SK-N-SH (cell line): Measurements from ENCODE around the gene ZDHHC11. TPM values are rescaled to one million over a fixed set of nuclear protein-coding genes. Genes with fewer than 3 reads are reported as not detected.
"Not testable (repeated sequence)": the region's sequence is repeated elsewhere in the genome, so short reads cannot be mapped to it uniquely, and the experiment has no call there.

ENCODE experiments used
- CTCF ChIA-PET: fragments of 300-600, 350-600 bp; formaldehyde crosslinking; extraction: SDS; loops from one replicate; lab custom pipeline; 2021; lab: Yijun Ruan, JAX
- POLR2A ChIA-PET: fragments of 350-600 bp; sonication (Branson Sonifier 250); formaldehyde crosslinking; extraction: SDS; loops from one replicate; lab custom pipeline; 2020; ENCODE audit warnings: antibody characterized with exemption, inconsistent platforms; lab: Yijun Ruan, JAX
- DNase-seq: peaks from one replicate; pipeline ENCODE4 v3.0.0; 2012
- H2AFZ ChIP-seq: fragments of 200-600 bp; sonication (generic); 2 replicates; pipeline ENCODE4 v1.8.1; 2016; ENCODE audit warnings: antibody characterized with exemption, mild to moderate bottlenecking, low read depth
- H3F3A ChIP-seq: fragments of 200-600 bp; sonication (generic); replicated peaks from 2 replicates; pipeline ENCODE3; 2016; ENCODE audit warnings: antibody characterized with exemption, mild to moderate bottlenecking; ENCODE audit not compliant: insufficient read depth
- H3K27ac ChIP-seq, 2 experiments: fragments of 200-500 bp in 1 of 2; fragments of 200-600 bp in 1 of 2; sonication (Bioruptor generic) in 1 of 2; sonication (generic), shearing (Covaris generic) in 1 of 2; 2 replicates each; pipeline versions ENCODE4 v1.5.1 to v1.6.1; 2014 to 2016; ENCODE audit warnings: low read depth in 2 of 2, inconsistent platforms in 1 of 2, low read length in 1 of 2, mild to moderate bottlenecking in 1 of 2, mixed read lengths in 1 of 2
- H3K27me3 ChIP-seq: fragments of 200-600 bp; sonication (generic), shearing (Covaris generic); 2 replicates; pipeline ENCODE4 v1.6.1; 2016; ENCODE audit warnings: mixed run types; ENCODE audit not compliant: insufficient read depth
- H3K36me3 ChIP-seq, 2 experiments: fragments of 200-500 bp in 1 of 2; fragments of 200-600 bp in 1 of 2; sonication (Bioruptor generic) in 1 of 2; sonication (generic) in 1 of 2; replicated peaks in 1 of 2; 2 replicates each; pipeline versions ENCODE3 to v1.5.1; 2014 to 2016; ENCODE audit warnings: low read length in 1 of 2, mild to moderate bottlenecking in 1 of 2; ENCODE audit not compliant: insufficient read depth in 2 of 2, control insufficient read depth in 1 of 2
- H3K4me1 ChIP-seq, 2 experiments: fragments of 200-500 bp in 1 of 2; fragments of 200-600 bp in 1 of 2; sonication (Bioruptor generic) in 1 of 2; sonication (generic), shearing (Covaris generic) in 1 of 2; 2 replicates each; pipeline versions ENCODE4 v1.5.1 to v1.6.1; 2014 to 2016; ENCODE audit warnings: low read depth in 1 of 2, low read length in 1 of 2, mixed run types in 1 of 2; ENCODE audit not compliant: insufficient read depth in 2 of 2, control insufficient read depth in 1 of 2
- H3K4me2 ChIP-seq: fragments of 200-600 bp; sonication (generic), shearing (Covaris generic); 2 replicates; pipeline ENCODE4 v1.6.1; 2017; ENCODE audit warnings: mixed run types
- H3K4me3 ChIP-seq, 2 experiments: fragments of 200-500 bp in 1 of 2; fragments of 200-600 bp in 1 of 2; sonication (Bioruptor generic) in 1 of 2; sonication (generic), shearing (Covaris generic) in 1 of 2; 2 replicates each; pipeline versions ENCODE4 v1.5.1 to v1.8.1; 2014 to 2016; ENCODE audit warnings: low read depth in 2 of 2, inconsistent platforms in 1 of 2, low read length in 1 of 2, mild to moderate bottlenecking in 1 of 2, mixed read lengths in 1 of 2, moderate library complexity in 1 of 2
- H3K79me2 ChIP-seq: fragments of 200-600 bp; sonication (generic); 2 replicates; pipeline ENCODE4 v1.8.1; 2017; ENCODE audit warnings: mild to moderate bottlenecking; ENCODE audit not compliant: insufficient read depth
- H3K9ac ChIP-seq: fragments of 200-600 bp; sonication (generic); 2 replicates; pipeline ENCODE4 v1.6.1; 2017; ENCODE audit warnings: mixed run types
- H3K9me2 ChIP-seq: fragments of 200-600 bp; sonication (generic); 2 replicates; pipeline ENCODE4 v1.6.1; 2017; ENCODE audit warnings: mixed run types
- H3K9me3 ChIP-seq: fragments of 200-600 bp; sonication (generic); 2 replicates; pipeline ENCODE4 v1.6.1; 2017; ENCODE audit warnings: mixed run types, mild to moderate bottlenecking, moderate library complexity
- H4K20me1 ChIP-seq: fragments of 200-600 bp; sonication (generic); 2 replicates; pipeline ENCODE4 v1.6.1; 2017; ENCODE audit warnings: mild to moderate bottlenecking, mixed run types; ENCODE audit not compliant: insufficient read depth
- RAD21 ChIP-seq: IDR thresholded peaks from 2 replicates; pipeline ENCODE4 v1.6.1; 2012; ENCODE audit warnings: mild to moderate bottlenecking, low read length
- WGBS: methylation state at CpG from one replicate; pipeline ENCODE4 v1.1.6; 2017; ENCODE audit warnings: low lambda C conversion rate; 5-methylcytosine and 5-hydroxymethylcytosine counted together
- polyA plus RNA-seq, 3 experiments: library from polyadenylated mRNA; depleted of rRNA; stranded (reverse); fragments of >200 nt; gene quantifications; 2 replicates each; pipeline ENCODE4 v1.2.3, GENCODE V29; 2012

The ZDHHC11 gene
- polyA plus RNA-seq, 1 of the 3 experiments (the other 2 are of a cell fraction): 0.76 TPM

- H3K9ac ChIP-seq, H3K27ac ChIP-seq, H3K9me3 ChIP-seq, H3K27me3 ChIP-seq, POLR2A ChIA-PET, H2AFZ ChIP-seq, H3K79me2 ChIP-seq, H4K20me1 ChIP-seq, H3K4me2 ChIP-seq, H3K4me1 ChIP-seq, DNase-seq, H3K36me3 ChIP-seq, H3F3A ChIP-seq, H3K4me3 ChIP-seq, H3K9me2 ChIP-seq: not testable (repeated sequence)
- 74% methylated on average over 17 of the region's 22 CpGs for WGBS
- CTCF ChIA-PET: interaction anchor here (0.6 kb wide), 1 partner anchor 86 kb away, joined by 7 read pairs; no protein-coding TSS in a partner anchor
- TF ChIP-seq RAD21: 0 out of 2 replicates have a peak, but pooled peaks have one; percentile 11
These were observed 6.9 kb downstream of the ZDHHC11 start for GRCh38 chr5:843926-844325.

- H3K27me3 ChIP-seq, H3F3A ChIP-seq, DNase-seq, H3K4me2 ChIP-seq, H4K20me1 ChIP-seq, POLR2A ChIA-PET, CTCF ChIA-PET, H3K4me3 ChIP-seq, H3K36me3 ChIP-seq, H3K4me1 ChIP-seq, H2AFZ ChIP-seq, H3K9me3 ChIP-seq, H3K9me2 ChIP-seq, H3K27ac ChIP-seq, H3K79me2 ChIP-seq, H3K9ac ChIP-seq: not testable (repeated sequence)
- WGBS: 82% methylated on average over 13 of the region's 26 CpGs
These were observed 7.4 kb downstream of the ZDHHC11 start for GRCh38 chr5:843371-843770.

GRCh38 chr5:842402-843221, 8.2 kb downstream of the ZDHHC11 start:
- H3K4me1 ChIP-seq, H3K9ac ChIP-seq, H3K27ac ChIP-seq, H3K79me2 ChIP-seq, H2AFZ ChIP-seq, H4K20me1 ChIP-seq, POLR2A ChIA-PET, CTCF ChIA-PET, H3K9me3 ChIP-seq, H3K9me2 ChIP-seq, H3F3A ChIP-seq, H3K4me3 ChIP-seq, H3K4me2 ChIP-seq, H3K27me3 ChIP-seq, DNase-seq, H3K36me3 ChIP-seq: not testable (repeated sequence)
- WGBS: 77% methylated on average over 19 of the region's 32 CpGs

- H3K9me3 ChIP-seq, CTCF ChIA-PET, H3K36me3 ChIP-seq, H4K20me1 ChIP-seq, H3K27ac ChIP-seq, POLR2A ChIA-PET, DNase-seq, H2AFZ ChIP-seq, H3F3A ChIP-seq, H3K4me1 ChIP-seq, H3K27me3 ChIP-seq, H3K4me3 ChIP-seq, H3K9ac ChIP-seq, H3K9me2 ChIP-seq, H3K4me2 ChIP-seq, H3K79me2 ChIP-seq: not testable (repeated sequence)
- 68% methylated on average over 14 of the region's 15 CpGs for WGBS
These were observed 9.0 kb downstream of the ZDHHC11 start for GRCh38 chr5:841531-842401.

- DNase-seq, H3K27me3 ChIP-seq, H3K9me3 ChIP-seq, H3K4me3 ChIP-seq, H3K9me2 ChIP-seq, H2AFZ ChIP-seq, H3K9ac ChIP-seq, CTCF ChIA-PET, H3K27ac ChIP-seq, H4K20me1 ChIP-seq, H3F3A ChIP-seq, H3K79me2 ChIP-seq, POLR2A ChIA-PET, H3K4me2 ChIP-seq, H3K36me3 ChIP-seq, H3K4me1 ChIP-seq: not testable (repeated sequence)
- WGBS: 79% methylated on average over 10 of the region's 10 CpGs
These were observed 9.8 kb downstream of the ZDHHC11 start for GRCh38 chr5:840974-841435.
